ENCODE results near the gene ADGRF3.

Gene ADGRF3

GRCh38 chr2:26316845-26317244 lies 29.7 kb downstream of the ADGRF3 start:
- H3K4me3 ChIP-seq (ENCODE audit: low read depth, low read length, poor library complexity, severe bottlenecking): no peak overlapping the region
- no peaks in the 10 kb centered on the region for H3K36me3 ChIP-seq (ENCODE audit: insufficient read depth, low read length)
- H4K20me1 ChIP-seq (ENCODE audit: insufficient read depth, low read length): no peaks in the 10 kb centered on the region
- no peak overlapping the region for H3K9ac ChIP-seq (ENCODE audit: low read length)
- H3F3A ChIP-seq (ENCODE audit: insufficient read depth, low read length): no peaks in the 10 kb centered on the region
- no peak overlapping the region for H3K27ac ChIP-seq (ENCODE audit: low read depth, low read length, poor library complexity, severe bottlenecking)
- H3K4me2 ChIP-seq (ENCODE audit: low read length): no peak overlapping the region
- no peak for TF ChIP-seq CTCF (IDR thresholded peaks at IDR 0.05; ENCODE audit: low read length)
- TF ChIP-seq EZH2 (IDR thresholded peaks at IDR 0.05; ENCODE audit: borderline replicate concordance, low read length): no peak
- peaks cover 10% of the 10 kb centered on the region; the same call in 1 of the 2 replicates for H3K27me3 ChIP-seq (ENCODE audit: insufficient read depth, low read length)
- H3K79me2 ChIP-seq (ENCODE audit: insufficient read depth, low read length): no peaks in the 10 kb centered on the region
- no peaks in the 10 kb centered on the region for H3K4me1 ChIP-seq (ENCODE audit: insufficient read depth, low read length, severe bottlenecking)
- no peaks in the 10 kb centered on the region for H3K9me2 ChIP-seq (ENCODE audit: low read depth, low read length)
- H3K9me3 ChIP-seq (ENCODE audit: low read length): no peaks in the 10 kb centered on the region
- no peak overlapping the region for H2AFZ ChIP-seq (ENCODE audit: low read length)

- Histone ChIP-seq H3K9me2 (ENCODE audit: low read depth, low read length) (no peaks in the 10 kb centered on the region), H3K27ac (ENCODE audit: low read depth, low read length, poor library complexity, severe bottlenecking) (no peak overlapping the region), H2AFZ (ENCODE audit: low read length) (no peak overlapping the region), H4K20me1 (ENCODE audit: insufficient read depth, low read length) (no peaks in the 10 kb centered on the region), H3K27me3 (ENCODE audit: insufficient read depth, low read length) (peaks cover 10% of the 10 kb centered on the region; the same call in 1 of the 2 replicates), H3K79me2 (ENCODE audit: insufficient read depth, low read length) (no peaks in the 10 kb centered on the region), H3K9me3 (ENCODE audit: low read length) (no peaks in the 10 kb centered on the region), H3K4me2 (ENCODE audit: low read length) (no peak overlapping the region), H3F3A (ENCODE audit: insufficient read depth, low read length) (no peaks in the 10 kb centered on the region), H3K4me1 (ENCODE audit: insufficient read depth, low read length, severe bottlenecking) (no peaks in the 10 kb centered on the region), H3K4me3 (ENCODE audit: low read depth, low read length, poor library complexity, severe bottlenecking) (no peak overlapping the region), H3K9ac (ENCODE audit: low read length) (no peak overlapping the region), H3K36me3 (ENCODE audit: insufficient read depth, low read length) (no peaks in the 10 kb centered on the region)
- TF ChIP-seq EZH2 (IDR thresholded peaks at IDR 0.05; ENCODE audit: borderline replicate concordance, low read length) (no peak), CTCF (IDR thresholded peaks at IDR 0.05; ENCODE audit: low read length) (no peak; the same call in 1 of the 2 replicates)
These were observed 30.5 kb downstream of the ADGRF3 start for GRCh38 chr2:26316041-26316440.

- no peaks in the 10 kb centered on the region for H4K20me1 ChIP-seq (ENCODE audit: insufficient read depth, low read length)
- H3K9me3 ChIP-seq (ENCODE audit: low read length): no peaks in the 10 kb centered on the region
- no peak overlapping the region for H3K4me2 ChIP-seq (ENCODE audit: low read length)
- H2AFZ ChIP-seq (ENCODE audit: low read length): no peak overlapping the region
- H3F3A ChIP-seq (ENCODE audit: insufficient read depth, low read length): no peaks in the 10 kb centered on the region
- H3K27ac ChIP-seq (ENCODE audit: low read depth, low read length, poor library complexity, severe bottlenecking): no peak overlapping the region
- no peaks in the 10 kb centered on the region for H3K9me2 ChIP-seq (ENCODE audit: low read depth, low read length)
- TF ChIP-seq EZH2 (IDR thresholded peaks at IDR 0.05; ENCODE audit: borderline replicate concordance, low read length) (no peak), CTCF (IDR thresholded peaks at IDR 0.05; ENCODE audit: low read length) (no peak)
- H3K4me1 ChIP-seq (ENCODE audit: insufficient read depth, low read length, severe bottlenecking): no peaks in the 10 kb centered on the region
- H3K9ac ChIP-seq (ENCODE audit: low read length): no peak overlapping the region
- H3K27me3 ChIP-seq (ENCODE audit: insufficient read depth, low read length): peaks cover 10% of the 10 kb centered on the region; the same call in 1 of the 2 replicates
- H3K4me3 ChIP-seq (ENCODE audit: low read depth, low read length, poor library complexity, severe bottlenecking): no peak overlapping the region
- no peaks in the 10 kb centered on the region for H3K36me3 ChIP-seq (ENCODE audit: insufficient read depth, low read length)
- no peaks in the 10 kb centered on the region for H3K79me2 ChIP-seq (ENCODE audit: insufficient read depth, low read length)
These were observed 32.3 kb downstream of the ADGRF3 start for GRCh38 chr2:26314243-26314642.

All from OCI-LY1 (cell line).